ENCODE measurements around the gene POLR2F. TPM values are rescaled to one million over a fixed set of nuclear protein-coding genes. Genes with fewer than 3 reads are reported as not detected.

Gene POLR2F
- total and polyA plus RNA-seq, 9 of the 15 experiments (the other 6 are each of a cell fraction or from before 2014, with no cell fraction given) = 98.9 to 410 (median 168) TPM

DNA sequence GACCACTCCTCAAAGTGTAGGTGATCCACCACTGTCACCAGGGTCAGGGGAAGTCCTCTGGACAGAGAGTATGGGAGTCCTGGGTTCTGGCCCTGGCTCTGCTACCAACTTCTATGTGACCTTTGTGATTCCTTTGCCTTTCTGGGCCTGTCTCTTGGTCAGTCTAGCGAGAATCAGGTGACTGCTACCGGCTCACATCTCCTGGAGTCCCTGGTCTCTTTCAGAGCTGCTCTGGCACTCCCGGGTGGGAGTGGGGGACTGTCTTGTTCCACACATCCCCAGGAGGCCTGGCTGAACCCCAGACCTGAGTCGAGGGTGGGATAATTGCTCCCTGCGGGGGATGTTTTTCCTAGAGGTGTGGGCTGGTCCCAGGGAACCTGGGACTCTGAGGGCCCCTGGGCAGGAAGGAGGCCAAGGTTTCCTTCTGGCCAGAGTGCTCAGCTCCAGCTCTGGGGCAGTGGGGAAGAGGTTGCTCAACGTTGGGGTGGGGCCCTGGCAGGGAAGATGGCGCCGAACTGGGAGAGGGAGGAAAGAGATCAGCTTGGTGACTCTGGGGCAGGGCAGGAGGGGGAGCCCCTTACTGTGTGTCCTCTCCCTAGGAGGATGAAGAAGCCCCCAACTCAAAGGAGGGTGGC is 28.8 kb downstream of the POLR2F start:
- WGBS (ENCODE audit: insufficient coverage, low coverage, missing lambda C conversion rate) = 24% methylated on average over 5 of the region's 8 CpGs
- Histone ChIP-seq H3K9me3 (replicated peaks; ENCODE audit: control insufficient read depth, insufficient read depth, low read depth, low read length) (no peaks in the 10 kb centered on the region), H3K9ac (ENCODE audit: insufficient read depth in 1 of 2, low read depth in 2 of 2, low read length in 2 of 2) (no peak overlapping the region), H4K20me1 (replicated peaks; ENCODE audit: control insufficient read depth, insufficient read depth, low read length) (no peaks in the 10 kb centered on the region), H3K27ac (ENCODE audit: extremely low read depth, low read depth, low read length) (no peak overlapping the region), H3K4me2 (ENCODE audit: insufficient read depth, low read length) (no peak overlapping the region), H3K9me1 (ENCODE audit: control insufficient read depth, insufficient read depth, low read length) (no peaks in the 10 kb centered on the region), H3K27me3 (ENCODE audit: control insufficient read depth in 2 of 2, insufficient read depth in 2 of 2, low read length in 2 of 2) (no peaks in the 10 kb centered on the region), H3K79me2 (ENCODE audit: control insufficient read depth, insufficient read depth, low read length) (no peaks in the 10 kb centered on the region), H3K36me3 (ENCODE audit: control insufficient read depth, insufficient read depth, low read length) (no peaks in the 10 kb centered on the region), H3K4me1 (replicated peaks in 1 of 2; ENCODE audit: control insufficient read depth in 2 of 2, insufficient read depth in 2 of 2, low read length in 2 of 2) (peaks cover 0 to 7% of the 10 kb centered on the region in 2 experiments; a peak in 2 of 5 replicates), H2AFZ (ENCODE audit: low read depth, low read length) (no peak overlapping the region), H3K4me3 (no peak overlapping the region)
- ChIA-PET CTCF (ENCODE audit: low intra/inter-chr PET ratio) (no interaction called here), POLR2A (interaction anchor here (0.6 kb wide), 1 partner anchor 34 kb away, joined by 3 read pairs; no protein-coding TSS in a partner anchor)
- in situ Hi-C loops (cut with MboI) = no loop called here
- TF ChIP-seq, protein P1, sequence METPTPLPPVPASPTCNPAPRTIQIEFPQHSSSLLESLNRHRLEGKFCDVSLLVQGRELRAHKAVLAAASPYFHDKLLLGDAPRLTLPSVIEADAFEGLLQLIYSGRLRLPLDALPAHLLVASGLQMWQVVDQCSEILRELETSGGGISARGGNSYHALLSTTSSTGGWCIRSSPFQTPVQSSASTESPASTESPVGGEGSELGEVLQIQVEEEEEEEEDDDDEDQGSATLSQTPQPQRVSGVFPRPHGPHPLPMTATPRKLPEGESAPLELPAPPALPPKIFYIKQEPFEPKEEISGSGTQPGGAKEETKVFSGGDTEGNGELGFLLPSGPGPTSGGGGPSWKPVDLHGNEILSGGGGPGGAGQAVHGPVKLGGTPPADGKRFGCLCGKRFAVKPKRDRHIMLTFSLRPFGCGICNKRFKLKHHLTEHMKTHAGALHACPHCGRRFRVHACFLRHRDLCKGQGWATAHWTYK (CRISPR knock-in tag; IDR thresholded peaks at IDR 0.05) = no peak
- peak; percentile 22; the same call in 1 of the 2 replicates for TF ChIP-seq CEBPB (tag; IDR thresholded peaks at IDR 0.05)
- ATAC-seq (peak; percentile 29; the same call in 1 of the 3 replicates), DNase-seq (ENCODE audit: extremely low read depth in 1 of 4, low spot score in 3 of 4) (no peak), FAIRE-seq (no peak)
- no TSS peak for BruUV-seq (replicated peaks)
- intact Hi-C loops (cut with micrococcal nuclease) = no loop called here
